Fibroblast of the aortic adventitia (primary cell): Measurements from ENCODE around the gene NBEA. TPM values are rescaled to one million over a fixed set of nuclear protein-coding genes. Genes with fewer than 3 reads are reported as not detected.
A peak's percentile ranks its signal among the peaks of the same experiment; 100 is the strongest.

Experiments
- DNase-seq: peaks from one replicate; pipeline ENCODE4 v3.0.0-alpha.2; 2010; ENCODE audit warnings: low read depth
- H3K4me3 ChIP-seq: 2 replicates; pipeline ENCODE4 v1.5.1; 2011; ENCODE audit warnings: low read depth, mild to moderate bottlenecking, control low read depth, low read length, moderate library complexity
- total RNA-seq: library from RNA; depleted of rRNA; stranded (reverse); fragments of >200 nt; gene quantifications from 2 replicates; pipeline ENCODE4 v1.2.3, GENCODE V29; 2012; ENCODE audit warnings: low replicate concordance
- TF ChIP-seq, protein P1 (sequence below): IDR thresholded peaks from 2 replicates; pipeline ENCODE4 v1.5.1; 2011; ENCODE audit warnings: mild to moderate bottlenecking, low read length, control low read depth, inconsistent platforms; ENCODE audit not compliant: insufficient read depth

NBEA gene
- total RNA-seq, 1 donor: 6.9 TPM

DNA sequence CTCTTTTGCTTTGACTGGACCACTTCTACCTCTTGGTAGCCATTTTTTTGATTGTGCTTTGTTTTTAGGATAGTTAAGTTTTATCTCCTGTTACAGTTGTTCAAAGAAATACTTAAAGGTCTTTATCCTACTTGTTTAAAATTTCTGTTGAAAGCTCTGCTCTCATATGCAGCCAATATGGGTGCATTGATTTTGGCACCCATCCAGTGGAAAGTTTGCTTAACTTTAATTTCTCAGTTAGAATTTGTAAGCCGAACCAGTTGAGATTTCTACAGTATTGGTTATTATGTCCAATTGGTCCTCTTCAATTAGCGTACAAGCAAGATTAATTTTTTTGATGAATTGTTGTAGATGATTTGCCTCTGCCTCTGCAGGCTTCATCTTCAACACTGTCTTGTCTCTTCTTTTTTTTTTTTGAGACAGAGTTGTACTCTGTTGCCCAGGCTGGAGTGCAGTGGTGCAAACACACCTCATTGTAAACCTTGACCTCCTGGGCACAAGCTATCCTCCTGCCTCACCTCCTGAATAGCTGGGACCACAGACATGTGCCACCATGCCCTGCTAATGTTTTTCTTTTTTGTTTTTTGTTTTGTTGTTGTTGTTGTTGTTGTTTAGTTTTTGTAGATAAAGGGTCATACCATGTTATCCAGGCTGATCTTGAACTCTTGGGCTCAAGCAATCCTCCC is 469.1 kb downstream of the NBEA start:
- TF ChIP-seq, protein P1, sequence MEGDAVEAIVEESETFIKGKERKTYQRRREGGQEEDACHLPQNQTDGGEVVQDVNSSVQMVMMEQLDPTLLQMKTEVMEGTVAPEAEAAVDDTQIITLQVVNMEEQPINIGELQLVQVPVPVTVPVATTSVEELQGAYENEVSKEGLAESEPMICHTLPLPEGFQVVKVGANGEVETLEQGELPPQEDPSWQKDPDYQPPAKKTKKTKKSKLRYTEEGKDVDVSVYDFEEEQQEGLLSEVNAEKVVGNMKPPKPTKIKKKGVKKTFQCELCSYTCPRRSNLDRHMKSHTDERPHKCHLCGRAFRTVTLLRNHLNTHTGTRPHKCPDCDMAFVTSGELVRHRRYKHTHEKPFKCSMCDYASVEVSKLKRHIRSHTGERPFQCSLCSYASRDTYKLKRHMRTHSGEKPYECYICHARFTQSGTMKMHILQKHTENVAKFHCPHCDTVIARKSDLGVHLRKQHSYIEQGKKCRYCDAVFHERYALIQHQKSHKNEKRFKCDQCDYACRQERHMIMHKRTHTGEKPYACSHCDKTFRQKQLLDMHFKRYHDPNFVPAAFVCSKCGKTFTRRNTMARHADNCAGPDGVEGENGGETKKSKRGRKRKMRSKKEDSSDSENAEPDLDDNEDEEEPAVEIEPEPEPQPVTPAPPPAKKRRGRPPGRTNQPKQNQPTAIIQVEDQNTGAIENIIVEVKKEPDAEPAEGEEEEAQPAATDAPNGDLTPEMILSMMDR: no peak
- DNase-seq: no peak
- H3K4me3 ChIP-seq: no peak overlapping the region

DNA sequence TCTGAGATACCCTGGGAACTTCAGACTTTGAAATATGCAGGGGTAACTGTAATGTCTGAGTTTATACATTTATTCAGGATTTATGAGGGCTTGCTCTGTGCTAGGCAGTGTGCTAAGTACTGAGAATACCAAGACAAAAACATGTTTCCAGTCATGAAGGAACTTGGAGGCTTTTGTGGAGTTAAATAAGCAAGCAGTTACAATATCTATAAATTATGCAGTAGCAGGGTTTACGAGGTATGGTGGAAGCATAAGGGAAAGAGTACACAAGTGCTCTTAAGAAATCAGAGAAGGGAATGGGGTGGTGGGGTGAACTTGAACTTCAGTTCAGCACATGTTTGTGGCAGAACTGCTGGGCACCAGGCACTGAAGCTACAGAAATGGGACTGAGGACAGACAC is 506.4 kb downstream of the NBEA start:
- TF ChIP-seq, protein P1: no peak
- DNase-seq: no peak

DNA sequence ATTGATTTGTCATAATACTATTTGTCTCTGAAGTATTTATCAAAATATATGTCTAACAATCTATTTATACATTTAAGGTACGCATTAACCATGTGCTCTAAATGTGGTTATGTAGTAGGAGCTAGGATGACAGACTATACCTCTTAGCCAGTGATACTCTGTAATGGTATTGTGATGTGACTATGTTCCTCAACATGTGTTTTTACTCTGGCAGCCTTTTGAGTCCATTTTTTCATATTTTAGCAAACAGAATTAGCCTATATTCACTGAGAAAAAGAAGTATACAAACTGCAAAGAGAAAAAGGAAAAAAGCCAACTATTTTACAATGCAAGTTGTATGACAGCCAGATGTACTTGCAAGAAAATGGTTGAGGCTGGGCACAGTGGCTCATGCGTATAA is 507.8 kb downstream of the NBEA start:
- no peak overlapping the region for H3K4me3 ChIP-seq
- TF ChIP-seq, protein P1: no peak
- DNase-seq: peak; percentile 35

More for the DNA sequence above, 506.4 kb downstream of the NBEA start:
- no peak overlapping the region for H3K4me3 ChIP-seq

DNA sequence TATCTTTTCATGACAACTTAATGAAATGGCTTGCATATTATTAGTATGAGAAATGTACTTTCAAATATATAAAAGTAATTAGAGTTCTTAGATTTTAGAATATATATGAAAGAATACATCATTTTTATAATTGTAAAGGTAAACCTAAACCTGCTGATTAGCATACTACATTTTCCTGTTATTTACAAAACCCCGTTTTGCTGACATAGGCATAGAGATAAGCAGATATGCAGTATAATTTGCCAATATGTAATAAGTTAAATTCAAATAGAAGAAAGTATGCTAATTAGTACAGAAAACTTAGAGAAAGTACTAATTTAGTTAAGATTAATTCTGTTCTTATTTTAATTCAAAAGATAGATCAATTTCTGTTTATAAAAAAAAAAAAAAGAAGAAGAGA is 513.0 kb downstream of the NBEA start:
- no peak for DNase-seq
- TF ChIP-seq, protein P1: no peak
- no peak overlapping the region for H3K4me3 ChIP-seq

DNA sequence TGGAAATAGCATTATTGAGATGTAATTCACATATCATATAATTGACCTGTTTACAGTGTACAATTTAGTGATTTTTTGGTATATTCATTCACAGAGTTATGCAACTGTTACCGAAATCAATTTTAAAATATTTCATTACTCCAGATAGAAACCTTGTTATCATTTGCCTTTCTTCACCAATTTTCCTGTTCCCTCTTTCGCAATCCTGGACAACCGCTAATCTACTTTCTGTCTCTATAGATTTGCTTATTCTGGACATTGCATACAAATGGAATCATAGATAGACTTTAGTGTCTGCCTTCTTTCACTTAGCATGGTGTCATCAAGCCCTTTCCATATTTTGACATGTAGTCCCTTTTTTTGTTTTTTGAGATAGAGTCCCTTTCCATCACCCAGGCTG is 515.2 kb downstream of the NBEA start:
- TF ChIP-seq, protein P1: no peak
- DNase-seq: no peak
- no peak overlapping the region for H3K4me3 ChIP-seq

DNA sequence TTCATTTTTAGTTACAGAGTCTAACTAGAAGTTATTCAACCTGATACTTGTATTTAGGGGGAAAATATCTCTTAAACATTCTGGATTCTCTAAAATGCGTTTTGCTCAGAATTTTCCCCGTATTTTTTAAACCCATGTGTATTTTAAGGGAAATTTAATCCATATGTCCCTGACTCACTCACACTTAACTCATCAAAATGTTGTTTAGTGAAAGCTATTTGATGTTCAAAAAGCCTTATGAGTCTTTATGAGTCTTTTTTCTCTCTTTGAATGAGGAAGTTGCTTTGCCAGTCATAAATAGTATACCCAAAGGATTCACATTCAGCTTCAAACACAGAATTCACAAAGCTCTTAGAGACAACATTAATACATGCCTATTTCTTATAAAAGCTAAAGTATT is 518.0 kb downstream of the NBEA start:
- H3K4me3 ChIP-seq: no peak overlapping the region
- TF ChIP-seq, protein P1: no peak
- no peak for DNase-seq

DNA sequence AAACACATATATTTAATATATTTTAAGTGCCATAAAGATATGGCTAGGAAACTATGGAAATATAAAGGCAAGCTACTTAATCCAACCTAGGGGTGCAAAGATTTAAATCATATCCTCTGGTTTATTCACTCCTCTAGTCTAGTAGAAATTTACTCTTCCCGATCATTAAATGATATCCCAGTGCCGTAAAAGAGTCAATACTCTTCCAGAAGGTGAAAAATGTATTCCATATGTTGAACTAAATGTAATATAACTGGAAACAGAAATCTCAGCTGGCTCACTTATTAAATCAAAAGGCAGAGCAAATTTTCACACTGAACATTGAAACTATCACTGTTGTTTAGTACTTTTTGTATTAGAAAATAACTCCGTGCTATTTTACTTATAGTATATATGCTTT is 523.3 kb downstream of the NBEA start:
- no peak for DNase-seq
- no peak overlapping the region for H3K4me3 ChIP-seq
- TF ChIP-seq, protein P1: no peak
